ENCODE data around the gene OR10V1.

DNA sequence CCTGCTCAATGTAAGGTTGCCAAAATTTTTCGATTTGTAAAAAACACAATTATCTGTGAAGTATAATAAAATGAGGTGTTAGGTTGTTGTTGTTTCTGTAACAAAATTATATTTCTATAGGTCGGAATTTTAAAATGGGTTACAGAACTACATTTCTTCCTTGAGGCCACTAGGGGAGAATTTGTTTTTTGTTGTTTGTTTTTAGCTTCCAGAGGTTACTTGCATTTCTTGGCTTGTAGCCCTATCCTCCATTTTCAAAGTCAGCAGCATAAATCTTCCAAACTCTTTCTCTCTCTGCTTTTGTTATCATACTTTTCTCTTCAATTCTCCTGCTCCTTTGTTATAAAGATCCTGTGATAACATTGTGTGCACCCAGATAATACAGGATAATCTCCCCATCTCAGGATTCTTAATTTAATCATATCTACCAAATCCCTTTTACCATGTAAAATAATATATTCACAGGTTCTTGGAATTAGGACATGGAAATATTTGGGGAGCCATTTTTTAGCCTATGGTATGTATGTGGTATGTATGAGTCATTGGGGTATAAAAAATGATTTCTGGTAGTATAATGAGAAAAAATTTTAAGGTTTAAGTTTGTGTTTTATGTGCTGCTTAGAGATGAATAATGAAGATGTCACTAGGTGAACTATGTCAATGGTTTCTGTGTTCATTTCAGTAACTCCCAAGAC lies 35.4 kb downstream of the OR10V1 start:
- TF ChIP-seq, protein P1, sequence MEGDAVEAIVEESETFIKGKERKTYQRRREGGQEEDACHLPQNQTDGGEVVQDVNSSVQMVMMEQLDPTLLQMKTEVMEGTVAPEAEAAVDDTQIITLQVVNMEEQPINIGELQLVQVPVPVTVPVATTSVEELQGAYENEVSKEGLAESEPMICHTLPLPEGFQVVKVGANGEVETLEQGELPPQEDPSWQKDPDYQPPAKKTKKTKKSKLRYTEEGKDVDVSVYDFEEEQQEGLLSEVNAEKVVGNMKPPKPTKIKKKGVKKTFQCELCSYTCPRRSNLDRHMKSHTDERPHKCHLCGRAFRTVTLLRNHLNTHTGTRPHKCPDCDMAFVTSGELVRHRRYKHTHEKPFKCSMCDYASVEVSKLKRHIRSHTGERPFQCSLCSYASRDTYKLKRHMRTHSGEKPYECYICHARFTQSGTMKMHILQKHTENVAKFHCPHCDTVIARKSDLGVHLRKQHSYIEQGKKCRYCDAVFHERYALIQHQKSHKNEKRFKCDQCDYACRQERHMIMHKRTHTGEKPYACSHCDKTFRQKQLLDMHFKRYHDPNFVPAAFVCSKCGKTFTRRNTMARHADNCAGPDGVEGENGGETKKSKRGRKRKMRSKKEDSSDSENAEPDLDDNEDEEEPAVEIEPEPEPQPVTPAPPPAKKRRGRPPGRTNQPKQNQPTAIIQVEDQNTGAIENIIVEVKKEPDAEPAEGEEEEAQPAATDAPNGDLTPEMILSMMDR (tag by site-specific recombination; IDR thresholded peaks at IDR 0.05) = no peak
- TF ChIP-seq HOXA7 (CRISPR knock-in tag; IDR thresholded peaks at IDR 0.05; ENCODE audit: borderline replicate concordance) = no peak
- no peak for TF ChIP-seq ZBTB21 (tag by site-specific recombination; IDR thresholded peaks at IDR 0.05)
- TF ChIP-seq ZNF146 (tag by site-specific recombination; IDR thresholded peaks at IDR 0.05) = no peak
